HepG2 (cell line): ENCODE measurements around the gene CFAP92.

Experiments used
- FOXP4 ChIP-seq: sonication (generic); formaldehyde crosslinking; IDR thresholded peaks from 2 replicates; pipeline ENCODE4 v1.4.0; 2020; ENCODE audit warnings: missing genetic modification reagents
- TF ChIP-seq, protein P1 (sequence below): sonication (generic); formaldehyde crosslinking; IDR thresholded peaks from 2 replicates; pipeline ENCODE4 v1.5.0; 2020; ENCODE audit warnings: mild to moderate bottlenecking, missing genetic modification reagents, moderate library complexity

GRCh38 chr3:128863560-128863959 lies 130.3 kb downstream of the CFAP92 start:
- TF ChIP-seq, protein P1, sequence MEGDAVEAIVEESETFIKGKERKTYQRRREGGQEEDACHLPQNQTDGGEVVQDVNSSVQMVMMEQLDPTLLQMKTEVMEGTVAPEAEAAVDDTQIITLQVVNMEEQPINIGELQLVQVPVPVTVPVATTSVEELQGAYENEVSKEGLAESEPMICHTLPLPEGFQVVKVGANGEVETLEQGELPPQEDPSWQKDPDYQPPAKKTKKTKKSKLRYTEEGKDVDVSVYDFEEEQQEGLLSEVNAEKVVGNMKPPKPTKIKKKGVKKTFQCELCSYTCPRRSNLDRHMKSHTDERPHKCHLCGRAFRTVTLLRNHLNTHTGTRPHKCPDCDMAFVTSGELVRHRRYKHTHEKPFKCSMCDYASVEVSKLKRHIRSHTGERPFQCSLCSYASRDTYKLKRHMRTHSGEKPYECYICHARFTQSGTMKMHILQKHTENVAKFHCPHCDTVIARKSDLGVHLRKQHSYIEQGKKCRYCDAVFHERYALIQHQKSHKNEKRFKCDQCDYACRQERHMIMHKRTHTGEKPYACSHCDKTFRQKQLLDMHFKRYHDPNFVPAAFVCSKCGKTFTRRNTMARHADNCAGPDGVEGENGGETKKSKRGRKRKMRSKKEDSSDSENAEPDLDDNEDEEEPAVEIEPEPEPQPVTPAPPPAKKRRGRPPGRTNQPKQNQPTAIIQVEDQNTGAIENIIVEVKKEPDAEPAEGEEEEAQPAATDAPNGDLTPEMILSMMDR = peak; percentile 37; the same call in 1 of the 2 replicates
- TF ChIP-seq FOXP4 (CRISPR knock-in tag) = no peak
